HG02970 (cell line): ENCODE data around the gene ZNF772.

ENCODE experiments used
- ATAC-seq: cut with Tn5 transposase; IDR thresholded peaks from one replicate; pipeline ENCODE4 v1.9.1; 2021; ENCODE audit warnings: mild to moderate bottlenecking, moderate library complexity, moderate number of reproducible peaks; ENCODE audit not compliant: unreplicated experiment, low FRiP score

The ZNF772 gene

GRCh38 chr19:57436417-57436816 is 40.9 kb downstream of the ZNF772 start:
- no peak for ATAC-seq

GRCh38 chr19:57435062-57435978 is 42.0 kb downstream of the ZNF772 start, which contains the start of gene ZNF749:
TSS of gene ZNF749 (plus strand) at chr19:57435325. CDS start at chr19:57435579, 254 bp downstream.
- ATAC-seq: peak; percentile 94

- peak; percentile 13 for ATAC-seq
These were observed 42.8 kb downstream of the ZNF772 start for GRCh38 chr19:57434386-57435061.

DNA sequence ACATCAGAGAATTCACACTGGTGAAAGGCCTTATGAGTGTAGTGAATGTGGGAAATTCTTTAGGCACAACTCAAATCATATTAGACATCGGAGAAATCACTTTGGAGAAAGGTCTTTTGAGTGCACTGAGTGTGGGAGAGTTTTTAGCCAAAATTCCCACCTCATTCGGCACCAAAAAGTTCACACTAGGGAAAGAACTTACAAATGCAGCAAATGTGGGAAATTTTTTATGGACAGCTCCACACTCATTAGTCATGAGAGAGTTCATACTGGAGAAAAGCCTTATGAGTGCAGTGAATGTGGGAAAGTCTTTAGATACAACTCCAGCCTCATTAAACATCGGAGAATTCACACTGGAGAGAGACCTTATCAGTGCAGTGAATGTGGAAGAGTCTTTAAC is 56.3 kb downstream of the ZNF772 start:
- no peak for ATAC-seq

GRCh38 chr19:57419439-57419838 is 57.9 kb downstream of the ZNF772 start:
- ATAC-seq: no peak
